ENCODE measurements around the gene COX6B1. TPM values are rescaled to one million over a fixed set of nuclear protein-coding genes. Genes with fewer than 3 reads are reported as not detected.

The COX6B1 gene
- total RNA-seq, 1 experiment from 2014 or later = 297 TPM

Other genes starting within 250 kb of the COX6B1 start
- gene FFAR2, start 200.1 kb upstream of the COX6B1 start, total RNA-seq (2014; rRNA removed; shearing (Covaris generic)) = not detected in 2 replicates
- not detected in 2 replicates for gene KRTDAP, start 157.9 kb upstream of the COX6B1 start, total RNA-seq (2014; rRNA removed; shearing (Covaris generic))
- 0.40 TPM in 1 of 2 replicates, not detected in the other for gene DMKN, start 134.7 kb upstream of the COX6B1 start, total RNA-seq (2014; rRNA removed; shearing (Covaris generic))
- not detected in 2 replicates for gene SBSN, start 120.0 kb upstream of the COX6B1 start, total RNA-seq (2014; rRNA removed; shearing (Covaris generic))
- gene GAPDHS, start 114.9 kb upstream of the COX6B1 start, total RNA-seq (2014; rRNA removed; shearing (Covaris generic)) = not detected in 2 replicates
- gene TMEM147, start 102.7 kb upstream of the COX6B1 start, total RNA-seq (2014; rRNA removed; shearing (Covaris generic)) = 231 and 277 TPM in 2 replicates
- not detected in 2 replicates for gene ATP4A, start 84.7 kb upstream of the COX6B1 start, total RNA-seq (2014; rRNA removed; shearing (Covaris generic))
- not detected in 2 replicates for gene PMIS2, start 62.1 kb upstream of the COX6B1 start, total RNA-seq (2014; rRNA removed; shearing (Covaris generic))
- gene HAUS5, start 35.6 kb upstream of the COX6B1 start, total RNA-seq (2014; rRNA removed; shearing (Covaris generic)) = 8.6 and 9.9 TPM in 2 replicates
- 72.5 and 80.0 TPM in 2 replicates for gene RBM42, start 19.3 kb upstream of the COX6B1 start, total RNA-seq (2014; rRNA removed; shearing (Covaris generic))
- gene ETV2, start 6.6 kb upstream of the COX6B1 start, total RNA-seq (2014; rRNA removed; shearing (Covaris generic)) = 0.30 TPM in 1 of 2 replicates, not detected in the other
- 0.25 TPM in 1 of 2 replicates, not detected in the other for gene UPK1A, start 18.2 kb downstream of the COX6B1 start, total RNA-seq (2014; rRNA removed; shearing (Covaris generic))
- gene ZBTB32, start 56.2 kb downstream of the COX6B1 start, total RNA-seq (2014; rRNA removed; shearing (Covaris generic)) = not detected in 2 replicates
- gene KMT2B, start 69.7 kb downstream of the COX6B1 start, total RNA-seq (2014; rRNA removed; shearing (Covaris generic)) = 7.7 and 9.4 TPM in 2 replicates
- 0.49 and 1.6 TPM in 2 replicates for gene IGFLR1, start 94.1 kb downstream of the COX6B1 start, total RNA-seq (2014; rRNA removed; shearing (Covaris generic))
- gene U2AF1L4, start 97.1 kb downstream of the COX6B1 start, total RNA-seq (2014; rRNA removed; shearing (Covaris generic)) = 21.0 and 21.8 TPM in 2 replicates
- 63.8 and 70.6 TPM in 2 replicates for gene PSENEN, start 97.3 kb downstream of the COX6B1 start, total RNA-seq (2014; rRNA removed; shearing (Covaris generic))
- 7.0 and 8.4 TPM in 2 replicates for gene LIN37, start 100.3 kb downstream of the COX6B1 start, total RNA-seq (2014; rRNA removed; shearing (Covaris generic))
- gene HSPB6, start 108.7 kb downstream of the COX6B1 start, total RNA-seq (2014; rRNA removed; shearing (Covaris generic)) = 3.7 and 6.7 TPM in 2 replicates
- gene PROSER3, start 109.9 kb downstream of the COX6B1 start, total RNA-seq (2014; rRNA removed; shearing (Covaris generic)) = 7.4 and 8.0 TPM in 2 replicates
- 3.1 and 3.5 TPM in 2 replicates for gene ARHGAP33, start 127.2 kb downstream of the COX6B1 start, total RNA-seq (2014; rRNA removed; shearing (Covaris generic))
- gene PRODH2, start 164.5 kb downstream of the COX6B1 start, total RNA-seq (2014; rRNA removed; shearing (Covaris generic)) = not detected in 2 replicates
- not detected in 2 replicates for gene NPHS1, start 204.2 kb downstream of the COX6B1 start, total RNA-seq (2014; rRNA removed; shearing (Covaris generic))
- 0.12 and 0.32 TPM in 2 replicates for gene KIRREL2, start 208.6 kb downstream of the COX6B1 start, total RNA-seq (2014; rRNA removed; shearing (Covaris generic))
- 12.2 and 19.5 TPM in 2 replicates for gene APLP1, start 220.3 kb downstream of the COX6B1 start, total RNA-seq (2014; rRNA removed; shearing (Covaris generic))